ENCODE measurements around the gene EDC3. TPM values are rescaled to one million over a fixed set of nuclear protein-coding genes. Genes with fewer than 3 reads are reported as not detected.

EDC3 gene
- total RNA-seq, 2 donors from 2014 or later = 44.5 to 48.3 TPM

- 77% methylated on average over 4 to 7 of the region's 7 CpGs for WGBS, 2 experiments (ENCODE audit: insufficient coverage in 1 of 2, insufficient read length in 1 of 2)
- Mint-ChIP-seq H3K4me1 (no peaks in the 10 kb centered on the region), H3K27me3 (ENCODE audit: insufficient read depth) (peaks cover 22% of the 10 kb centered on the region), H3K4me3 (no peak overlapping the region), H3K9me3 (no peaks in the 10 kb centered on the region), H3K27ac (no peak overlapping the region), H3K36me3 (ENCODE audit: low read depth) (no peaks in the 10 kb centered on the region)
- no peak overlapping the region for H3K9ac ChIP-seq (ENCODE audit: extremely low read depth, low read length, poor library complexity, severe bottlenecking)
- no peak overlapping the region for H3K4me3 ChIP-seq (ENCODE audit: low read length)
- no peaks in the 10 kb centered on the region for H3K27me3 ChIP-seq (ENCODE audit: control insufficient read depth, insufficient read depth, low read length, poor library complexity, severe bottlenecking)
- TF ChIP-seq, protein P1, sequence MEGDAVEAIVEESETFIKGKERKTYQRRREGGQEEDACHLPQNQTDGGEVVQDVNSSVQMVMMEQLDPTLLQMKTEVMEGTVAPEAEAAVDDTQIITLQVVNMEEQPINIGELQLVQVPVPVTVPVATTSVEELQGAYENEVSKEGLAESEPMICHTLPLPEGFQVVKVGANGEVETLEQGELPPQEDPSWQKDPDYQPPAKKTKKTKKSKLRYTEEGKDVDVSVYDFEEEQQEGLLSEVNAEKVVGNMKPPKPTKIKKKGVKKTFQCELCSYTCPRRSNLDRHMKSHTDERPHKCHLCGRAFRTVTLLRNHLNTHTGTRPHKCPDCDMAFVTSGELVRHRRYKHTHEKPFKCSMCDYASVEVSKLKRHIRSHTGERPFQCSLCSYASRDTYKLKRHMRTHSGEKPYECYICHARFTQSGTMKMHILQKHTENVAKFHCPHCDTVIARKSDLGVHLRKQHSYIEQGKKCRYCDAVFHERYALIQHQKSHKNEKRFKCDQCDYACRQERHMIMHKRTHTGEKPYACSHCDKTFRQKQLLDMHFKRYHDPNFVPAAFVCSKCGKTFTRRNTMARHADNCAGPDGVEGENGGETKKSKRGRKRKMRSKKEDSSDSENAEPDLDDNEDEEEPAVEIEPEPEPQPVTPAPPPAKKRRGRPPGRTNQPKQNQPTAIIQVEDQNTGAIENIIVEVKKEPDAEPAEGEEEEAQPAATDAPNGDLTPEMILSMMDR (conservative IDR thresholded peaks at IDR 0.05) = no peak
- peak overlapping the region; percentile 29 for H3K27ac ChIP-seq (ENCODE audit: low read depth, low read length)
- H3K36me3 ChIP-seq (ENCODE audit: control insufficient read depth, insufficient read depth, low read length) = no peaks in the 10 kb centered on the region
- H3K4me1 ChIP-seq (ENCODE audit: control insufficient read depth, insufficient read depth, low read length) = peaks cover 12% of the 10 kb centered on the region
- no peaks in the 10 kb centered on the region for H3K9me3 ChIP-seq (ENCODE audit: control insufficient read depth, low read length)
- DNase-seq = peak; percentile 64
Observed at GRCh38 chr15:74610302-74610951, 85.4 kb downstream of the EDC3 start.

DNA sequence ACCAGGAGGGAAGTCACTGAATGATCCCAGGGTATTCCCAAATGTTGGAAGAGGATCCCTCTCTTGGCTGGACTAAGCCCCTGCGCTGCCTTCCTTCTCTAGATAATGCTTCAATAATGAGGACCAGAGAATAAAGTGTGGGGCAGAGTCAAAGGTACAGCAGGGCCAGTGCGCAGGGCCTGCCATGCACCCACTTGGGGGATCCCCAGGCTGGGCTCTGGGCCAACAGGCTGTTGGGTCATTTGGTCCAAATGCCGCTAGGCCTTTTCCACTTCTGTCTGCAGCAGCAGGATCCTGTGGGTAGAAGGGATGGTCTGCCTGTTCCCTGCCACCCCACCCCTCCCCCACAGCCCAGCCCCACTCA lies 85.9 kb downstream of the EDC3 start:
- Histone ChIP-seq H3K4me3 (ENCODE audit: low read length) (no peak overlapping the region), H3K4me1 (ENCODE audit: control insufficient read depth, insufficient read depth, low read length) (peaks cover 12% of the 10 kb centered on the region), H3K27ac (ENCODE audit: low read depth, low read length) (no peak overlapping the region), H3K27me3 (ENCODE audit: control insufficient read depth, insufficient read depth, low read length, poor library complexity, severe bottlenecking) (no peaks in the 10 kb centered on the region), H3K9me3 (ENCODE audit: control insufficient read depth, low read length) (no peaks in the 10 kb centered on the region), H3K9ac (ENCODE audit: extremely low read depth, low read length, poor library complexity, severe bottlenecking) (no peak overlapping the region), H3K36me3 (ENCODE audit: control insufficient read depth, insufficient read depth, low read length) (no peaks in the 10 kb centered on the region)
- no peak for DNase-seq
- TF ChIP-seq, protein P1 (conservative IDR thresholded peaks at IDR 0.05) = no peak
- peaks cover 25% of the 10 kb centered on the region for H3K27me3 Mint-ChIP-seq (ENCODE audit: insufficient read depth)
- H3K9me3 Mint-ChIP-seq = no peaks in the 10 kb centered on the region
- H3K4me3 Mint-ChIP-seq = no peak overlapping the region
- H3K4me1 Mint-ChIP-seq = no peaks in the 10 kb centered on the region
- no peak overlapping the region for H3K27ac Mint-ChIP-seq
- no peaks in the 10 kb centered on the region for H3K36me3 Mint-ChIP-seq (ENCODE audit: low read depth)
- WGBS, 2 experiments (ENCODE audit: insufficient coverage in 1 of 2, insufficient read length in 1 of 2) = 92 to 95% methylated on average over 2 to 3 of the region's 3 CpGs

DNA sequence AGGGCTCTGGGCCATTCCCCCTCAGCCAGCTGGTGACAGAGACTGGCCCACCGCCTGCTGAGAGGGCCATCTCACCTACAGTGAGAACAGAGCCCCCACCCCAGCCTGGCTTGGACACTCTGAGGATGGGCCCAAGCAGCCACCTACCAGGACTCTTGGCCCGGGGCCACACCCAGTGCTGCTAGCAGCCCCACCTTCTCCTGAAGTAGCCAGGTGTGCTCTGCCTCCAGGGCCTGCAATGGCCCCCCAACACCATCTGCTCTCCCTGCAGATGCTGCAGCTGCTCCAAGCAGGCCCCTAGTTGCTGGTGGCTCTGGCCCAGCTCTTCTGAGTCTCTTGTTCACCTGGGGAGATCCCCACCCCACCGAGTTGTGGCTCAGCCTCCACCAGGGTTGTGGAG lies 87.0 kb downstream of the EDC3 start:
- Mint-ChIP-seq H3K9me3 (no peaks in the 10 kb centered on the region), H3K27ac (no peak overlapping the region), H3K27me3 (ENCODE audit: insufficient read depth) (peaks cover 25% of the 10 kb centered on the region), H3K36me3 (ENCODE audit: low read depth) (no peaks in the 10 kb centered on the region), H3K4me1 (no peaks in the 10 kb centered on the region), H3K4me3 (no peak overlapping the region)
- H3K36me3 ChIP-seq (ENCODE audit: control insufficient read depth, insufficient read depth, low read length) = no peaks in the 10 kb centered on the region
- no peak overlapping the region for H3K9ac ChIP-seq (ENCODE audit: extremely low read depth, low read length, poor library complexity, severe bottlenecking)
- peaks cover 9% of the 10 kb centered on the region for H3K4me1 ChIP-seq (ENCODE audit: control insufficient read depth, insufficient read depth, low read length)
- WGBS, 2 experiments (ENCODE audit: insufficient coverage in 1 of 2, insufficient read length in 1 of 2) = 89 to 100% methylated on average over 2 to 3 of the region's 3 CpGs
- H3K27me3 ChIP-seq (ENCODE audit: control insufficient read depth, insufficient read depth, low read length, poor library complexity, severe bottlenecking) = no peaks in the 10 kb centered on the region
- no peak for DNase-seq
- TF ChIP-seq, protein P1 (conservative IDR thresholded peaks at IDR 0.05) = no peak
- H3K4me3 ChIP-seq (ENCODE audit: low read length) = no peak overlapping the region
- no peaks in the 10 kb centered on the region for H3K9me3 ChIP-seq (ENCODE audit: control insufficient read depth, low read length)
- H3K27ac ChIP-seq (ENCODE audit: low read depth, low read length) = no peak overlapping the region
